NCI-H1417 (cell line): ENCODE data around the gene SLC25A46.
"Not testable (repeated sequence)": the region's sequence is repeated elsewhere in the genome, so short reads cannot be mapped to it uniquely, and the experiment has no call there.

Source experiments
- DNase-seq, 3 experiments: peaks; one replicate each; lab custom pipeline; 2025; lab: John Stamatoyannopoulos, UW

Gene SLC25A46

DNA sequence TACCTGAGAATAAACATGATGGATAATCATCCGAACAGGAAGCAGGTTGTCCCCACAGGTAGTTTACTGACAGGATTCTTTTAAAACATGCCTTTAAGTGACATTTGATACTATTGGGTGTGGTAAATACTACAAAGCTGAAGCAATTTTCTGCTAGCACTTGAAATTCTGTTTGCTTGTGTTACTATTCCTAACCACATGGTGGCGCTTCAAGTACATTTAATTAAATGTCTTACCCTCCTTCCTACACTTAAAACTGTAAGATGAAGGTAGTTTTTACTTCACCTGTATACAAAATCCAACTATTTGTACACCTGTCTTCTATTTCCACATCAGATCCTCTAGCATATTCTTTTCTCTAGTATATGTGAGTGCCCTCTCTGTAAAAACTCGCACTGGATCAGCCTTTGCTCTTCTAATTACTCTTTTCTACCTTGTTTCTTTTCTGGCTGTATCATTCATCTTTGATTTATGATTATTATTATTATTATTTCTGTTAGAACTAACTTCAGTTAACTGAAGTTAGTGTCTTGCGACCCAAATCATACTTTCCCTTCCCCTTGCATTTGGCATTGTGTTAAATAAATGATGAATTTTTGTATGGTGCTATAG, 18.4 kb downstream of the SLC25A46 start:
- DNase-seq: peak; percentile 26 to 63 (median 42)

DNA sequence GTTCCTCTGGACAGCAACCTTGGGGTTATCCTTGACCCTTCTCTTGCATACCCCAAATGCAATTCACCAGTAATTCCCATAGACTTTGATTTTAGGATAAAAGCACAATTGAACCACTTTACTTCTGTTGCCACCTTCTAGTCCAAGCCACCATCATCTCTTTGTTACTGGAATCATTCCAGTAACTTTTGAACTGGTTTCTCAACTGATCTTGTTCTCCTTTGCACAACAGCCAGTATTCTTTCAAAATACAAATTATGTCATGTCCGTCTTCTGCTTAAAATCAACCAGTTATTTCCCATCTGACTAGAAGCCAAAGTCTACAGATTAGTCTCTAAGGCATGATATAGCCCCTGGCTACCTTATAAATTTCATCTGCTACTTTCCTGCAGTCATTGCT, 21.4 kb downstream of the SLC25A46 start:
- DNase-seq: no peak

DNA sequence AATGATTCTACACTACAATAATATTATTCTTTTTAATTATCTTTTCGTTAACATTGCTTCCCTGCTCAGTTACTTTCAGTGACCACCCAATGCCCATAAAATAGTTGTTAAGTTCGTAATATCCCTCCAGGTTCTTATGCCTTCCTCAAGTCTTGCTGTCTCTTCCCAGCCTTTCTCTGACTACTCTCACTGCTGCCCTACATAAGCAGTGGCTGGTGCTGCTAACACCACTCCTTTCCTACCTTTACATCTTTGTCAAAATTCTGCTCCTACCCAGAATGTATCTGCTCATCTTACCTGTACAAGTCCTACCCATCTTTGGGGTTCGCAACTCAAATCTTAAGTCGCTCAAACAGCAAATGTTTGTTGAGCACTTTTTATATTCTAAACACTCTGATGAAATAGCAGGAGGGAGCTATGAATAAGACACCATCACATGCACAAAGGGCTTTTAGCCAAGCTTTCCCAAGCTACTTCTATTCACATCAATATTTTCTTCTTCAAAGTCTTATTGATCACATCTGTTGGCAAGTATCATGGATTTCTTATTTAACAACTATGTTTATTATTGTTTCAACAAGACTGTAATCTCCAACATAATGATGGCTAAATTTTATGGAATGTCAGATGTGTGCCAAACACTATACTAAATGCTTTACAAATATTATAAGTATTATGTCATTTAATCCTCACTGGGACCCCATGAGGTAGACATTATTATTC, 29.5 kb downstream of the SLC25A46 start:
- no peak for DNase-seq

DNA sequence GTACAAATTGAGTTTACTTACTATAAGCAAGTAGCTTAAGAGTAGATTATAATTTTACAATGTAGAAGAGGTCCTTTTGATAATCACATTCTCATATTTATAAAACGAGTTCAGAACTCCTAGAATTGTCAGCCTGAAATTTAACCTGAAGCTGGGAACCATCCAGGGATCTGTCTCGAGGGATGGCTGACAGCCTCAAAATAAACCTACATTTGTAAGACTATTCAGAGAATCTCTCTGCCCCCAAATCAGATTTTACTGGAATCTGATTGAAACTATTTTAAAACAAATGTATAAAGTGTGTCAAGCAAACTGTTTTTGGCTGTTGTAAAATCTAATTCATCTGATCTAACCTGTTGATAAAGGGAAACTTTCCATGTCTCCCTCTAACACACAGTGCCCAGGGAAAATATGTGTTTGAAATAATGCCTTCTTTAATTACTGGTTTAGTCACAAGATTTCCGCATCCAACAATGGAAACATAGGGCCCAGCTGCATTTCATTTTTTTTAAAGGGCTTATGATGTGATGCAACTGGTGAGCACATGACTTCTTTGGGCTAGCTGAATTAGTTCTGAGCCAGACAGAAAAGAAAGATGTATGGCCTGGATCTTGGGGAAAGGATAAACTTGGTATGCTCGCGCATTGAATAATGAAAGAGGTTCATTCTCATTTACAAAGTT, 30.3 kb downstream of the SLC25A46 start:
- DNase-seq: peak in 2 of 3 experiments; percentile 26 to 35

DNA sequence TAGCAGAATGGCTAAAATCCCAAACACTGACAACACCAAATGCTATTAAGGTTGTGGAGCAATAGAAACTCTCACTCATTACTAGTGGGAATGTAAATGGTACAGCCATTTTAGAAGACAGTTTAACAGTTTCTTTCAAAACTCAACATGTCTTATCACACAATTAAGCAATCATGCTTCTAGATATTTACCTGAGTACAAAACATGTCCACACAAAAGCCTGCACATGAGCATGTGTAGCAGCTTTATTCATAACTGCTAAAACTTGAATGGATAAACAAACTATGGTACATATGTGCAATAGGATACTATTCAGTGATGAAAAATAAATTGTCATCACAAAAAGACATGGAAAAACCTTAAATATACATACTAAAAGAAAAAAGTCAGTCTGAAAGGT, 31.5 kb downstream of the SLC25A46 start:
- DNase-seq: no peak

DNA sequence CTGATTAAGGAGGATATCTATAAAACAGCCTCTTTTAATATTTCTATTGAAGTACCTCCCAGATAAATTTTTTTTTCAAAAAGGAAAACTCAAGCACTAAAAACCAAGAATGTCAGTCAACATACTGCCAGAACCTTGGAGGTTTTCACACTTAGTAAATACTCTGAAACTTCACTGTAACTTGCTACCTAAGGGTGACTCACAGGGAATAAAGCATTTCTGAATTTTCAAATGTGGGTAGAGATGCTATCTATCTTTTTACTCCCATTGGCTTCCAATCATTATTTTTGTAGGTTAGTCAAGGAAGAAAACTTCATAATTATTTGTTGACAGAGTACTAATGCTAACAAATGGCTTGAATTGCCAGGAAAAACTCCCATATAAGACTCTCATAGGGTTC, 46.1 kb downstream of the SLC25A46 start:
- no peak for DNase-seq

DNA sequence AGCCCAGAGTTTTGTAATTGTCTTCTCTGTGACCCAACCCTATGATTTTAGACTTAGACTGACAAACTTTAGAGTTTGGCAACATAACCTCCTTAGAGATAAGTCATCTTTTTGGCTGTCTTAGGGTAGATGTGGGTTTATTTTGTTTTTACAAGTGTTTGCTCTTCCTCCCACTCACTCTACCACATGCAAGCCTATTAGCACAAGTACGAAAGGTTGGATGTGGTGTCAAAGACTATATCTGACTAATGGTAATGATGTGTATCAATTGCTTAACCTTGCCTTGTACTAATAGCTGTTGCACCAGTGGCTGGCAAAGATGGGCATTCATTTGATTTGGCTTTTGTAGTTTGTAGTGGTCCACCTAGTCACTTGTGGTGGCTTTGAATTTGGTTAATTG, 46.5 kb downstream of the SLC25A46 start:
- DNase-seq: no peak

DNA sequence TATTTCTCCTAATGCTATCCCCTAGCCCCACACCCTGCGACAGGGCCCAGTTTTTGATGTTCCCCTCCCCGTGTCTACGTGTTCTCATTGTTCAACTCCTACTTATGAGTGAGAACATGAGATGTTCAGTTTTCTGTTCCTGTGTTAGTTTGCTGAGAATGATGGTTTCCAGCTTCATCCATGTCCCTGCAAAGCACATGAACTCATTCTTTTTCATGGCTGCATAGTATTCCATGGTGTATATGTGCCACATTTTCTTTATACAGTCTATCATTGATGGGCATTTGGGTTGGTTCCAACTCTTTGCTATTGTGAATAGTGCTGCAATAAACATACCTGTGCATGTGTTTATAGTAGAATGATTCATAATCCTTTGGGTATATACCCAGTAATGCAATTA, 49.2 kb downstream of the SLC25A46 start:
- not testable (repeated sequence) for DNase-seq

DNA sequence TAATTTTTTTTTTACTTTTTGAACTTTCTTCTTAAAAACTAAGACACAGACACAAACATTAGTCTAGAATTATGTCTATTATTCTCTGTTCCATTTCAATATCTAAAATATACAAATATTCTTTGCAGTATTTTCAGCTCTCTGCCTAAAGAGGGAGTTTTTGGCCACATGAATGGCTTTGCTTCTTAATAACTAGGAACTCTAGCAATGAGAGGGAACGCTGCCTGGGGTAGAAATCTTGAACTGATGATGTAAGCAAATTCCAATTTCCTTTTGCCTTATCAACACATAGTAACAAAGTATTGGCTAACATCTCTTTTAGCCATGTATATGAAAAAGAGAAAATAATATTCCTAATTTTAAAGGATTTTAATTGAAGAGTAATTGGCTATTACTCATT, 51.9 kb downstream of the SLC25A46 start:
- DNase-seq: peak in 1 of 3 experiments; percentile 4

DNA sequence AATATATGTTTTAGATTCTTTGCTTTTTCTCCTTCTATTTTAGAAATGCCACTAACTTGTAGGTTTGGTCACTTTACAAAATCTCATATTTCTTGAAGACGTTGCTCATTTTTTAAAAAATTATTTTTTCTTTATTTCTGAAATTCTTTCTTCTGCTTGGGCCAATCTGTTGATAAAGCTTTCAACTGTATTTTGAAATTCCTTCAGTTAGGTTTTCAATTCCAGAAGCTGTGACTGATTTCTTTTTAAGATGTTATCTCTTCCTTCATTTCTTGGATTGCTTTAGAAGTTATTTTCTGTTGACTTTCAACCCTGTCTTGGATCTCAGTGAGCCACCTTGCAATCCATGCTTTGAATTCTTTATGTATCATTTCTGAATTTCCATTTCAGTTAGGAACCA, 64.2 kb downstream of the SLC25A46 start:
- DNase-seq: no peak

DNA sequence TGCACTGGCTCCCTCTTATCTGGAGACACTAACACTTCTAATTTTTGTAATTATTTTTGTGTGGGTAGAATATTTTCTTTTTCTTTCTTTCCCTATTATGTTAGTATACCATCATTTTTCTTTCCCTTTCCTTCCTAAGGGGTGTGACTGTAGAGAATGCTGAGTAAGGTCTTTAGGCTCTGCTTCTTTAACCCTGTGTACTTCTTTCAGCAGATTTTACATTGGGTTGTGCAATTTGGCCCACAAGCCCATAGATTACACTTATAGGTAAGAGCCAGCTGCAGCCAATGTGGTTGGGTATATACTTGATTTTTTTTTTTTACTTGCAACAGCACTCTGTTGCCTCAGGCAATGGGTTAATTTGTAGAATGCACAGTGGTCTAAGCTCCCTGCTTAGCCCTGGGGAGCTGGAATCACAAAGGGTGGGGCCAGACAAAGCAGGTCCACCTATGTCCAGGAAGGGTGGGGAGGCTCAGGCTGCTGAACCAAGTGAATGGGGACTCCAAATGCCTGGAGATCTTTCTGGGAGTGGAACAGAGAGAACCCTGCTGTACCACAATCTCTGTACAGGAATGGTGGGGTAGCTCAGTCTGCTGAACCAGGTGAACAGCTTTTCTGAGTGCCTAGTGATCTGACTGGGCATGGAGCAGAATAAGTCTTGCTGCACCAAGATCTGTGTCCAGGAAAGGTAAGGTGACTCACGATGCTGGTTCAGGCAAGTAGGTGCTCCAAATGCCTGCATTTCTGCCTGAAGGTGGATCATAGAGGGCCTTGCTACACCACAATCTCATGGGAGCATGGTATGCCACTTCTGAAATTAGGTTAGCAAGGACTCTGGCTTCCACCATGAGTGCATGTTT, 64.9 kb downstream of the SLC25A46 start:
- DNase-seq: no peak

DNA sequence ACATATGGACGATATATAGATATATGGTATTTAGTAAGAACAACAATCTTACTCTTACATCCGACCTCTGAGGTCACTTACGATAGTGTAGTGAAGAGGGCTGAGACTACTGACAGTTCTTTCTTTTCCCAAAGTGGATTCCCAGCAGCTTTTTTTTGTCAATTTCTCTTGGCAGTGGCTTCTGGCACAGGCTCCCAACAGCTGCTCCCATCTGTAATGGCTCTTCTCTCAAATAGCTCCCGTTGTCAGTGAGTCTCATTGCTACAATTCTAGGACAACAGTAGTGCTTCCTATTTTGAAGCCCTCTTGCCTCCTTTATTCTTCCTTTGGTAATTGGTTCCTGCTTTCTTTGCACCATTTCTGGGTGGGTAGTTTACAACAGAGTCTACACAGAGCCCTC, 68.4 kb downstream of the SLC25A46 start:
- DNase-seq: no peak

DNA sequence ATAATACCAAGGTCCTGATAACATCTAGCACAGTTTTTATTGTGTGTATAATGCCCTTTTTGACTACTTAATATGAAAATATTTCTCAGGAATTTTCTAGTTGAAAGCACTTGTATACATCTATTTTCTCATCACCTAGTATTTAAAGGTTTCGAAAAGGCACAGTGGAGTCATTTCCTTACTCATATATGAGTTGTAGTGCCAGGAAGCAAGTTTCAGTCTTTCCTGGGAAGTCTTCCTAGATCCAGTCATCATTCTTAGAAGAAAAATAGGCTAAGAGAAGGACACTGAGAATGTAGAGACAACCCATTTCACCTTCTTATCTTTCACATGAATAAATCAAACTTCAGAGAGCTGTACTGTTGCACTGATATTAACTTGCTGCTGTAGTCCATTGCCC, 70.2 kb downstream of the SLC25A46 start:
- no peak for DNase-seq
